T-helper 22 cell (primary cell): ENCODE measurements around the gene SLC8A1.

Source experiments
- DNase-seq: peaks from one replicate; pipeline ENCODE4 v3.0.0-alpha.2; 2020; ENCODE audit warnings: low read depth

The SLC8A1 gene

DNA sequence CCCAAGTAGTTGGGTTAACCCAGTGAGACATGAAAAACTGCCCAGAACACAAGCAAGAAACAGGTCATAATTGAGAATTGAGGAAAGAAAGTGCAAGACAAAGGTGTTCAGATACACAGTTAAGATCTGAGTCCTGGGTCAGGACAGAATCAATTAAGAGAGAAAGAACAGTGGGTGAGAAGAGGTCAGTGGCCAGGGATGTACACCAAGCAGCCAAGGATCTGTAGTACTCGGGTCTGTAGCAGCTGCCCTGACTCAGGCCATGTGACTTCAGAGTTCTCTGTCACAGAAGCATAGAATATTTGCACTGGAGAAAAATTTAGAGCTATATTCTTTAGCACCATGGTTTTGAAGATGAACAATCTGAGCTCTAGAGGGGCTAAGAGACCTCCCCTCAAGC, 141.6 kb downstream of the SLC8A1 start:
- DNase-seq: no peak

DNA sequence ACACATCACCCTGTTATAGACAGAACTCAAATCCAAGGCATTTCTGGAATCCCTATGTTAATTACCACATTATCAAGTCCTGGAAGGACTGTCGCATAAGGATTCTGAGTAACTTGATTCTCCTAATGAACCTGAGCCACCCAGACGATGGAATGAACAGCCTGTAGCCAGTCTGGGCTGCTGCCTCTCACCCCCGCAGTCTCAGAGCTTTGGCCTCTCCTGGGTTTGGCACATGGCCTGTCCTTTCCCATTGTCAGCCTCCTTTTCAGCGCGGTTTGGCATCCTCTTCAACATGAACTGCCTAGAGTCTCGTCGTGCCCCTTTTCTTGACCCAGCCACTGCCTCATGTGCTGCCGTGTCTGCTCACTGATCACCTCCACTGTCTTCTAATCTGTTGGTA, 147.6 kb downstream of the SLC8A1 start:
- no peak for DNase-seq

DNA sequence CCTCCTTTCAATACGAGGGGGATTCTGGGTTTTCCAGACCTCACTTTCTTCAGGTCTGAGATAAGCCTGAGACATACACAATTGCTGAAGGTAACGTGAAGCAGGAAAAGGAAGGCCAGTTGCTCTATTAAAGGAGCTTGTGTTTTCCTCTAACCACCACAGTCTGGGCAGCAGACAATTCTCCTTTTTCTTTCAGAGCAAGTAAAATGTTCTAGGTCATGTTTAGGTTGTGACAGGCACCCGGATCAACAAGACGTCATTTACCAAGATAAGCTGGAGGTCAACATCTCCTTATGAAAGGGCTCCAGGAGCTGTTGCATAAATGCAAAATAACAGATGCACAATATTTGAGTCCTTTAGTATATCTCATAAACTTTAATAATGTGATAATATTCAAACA, 148.1 kb downstream of the SLC8A1 start:
- no peak for DNase-seq

- no peak for DNase-seq
Observed at GRCh38 chr2:40302751-40303325, 149.1 kb downstream of the SLC8A1 start.

GRCh38 chr2:40300391-40300790, 151.5 kb downstream of the SLC8A1 start:
- no peak for DNase-seq

DNA sequence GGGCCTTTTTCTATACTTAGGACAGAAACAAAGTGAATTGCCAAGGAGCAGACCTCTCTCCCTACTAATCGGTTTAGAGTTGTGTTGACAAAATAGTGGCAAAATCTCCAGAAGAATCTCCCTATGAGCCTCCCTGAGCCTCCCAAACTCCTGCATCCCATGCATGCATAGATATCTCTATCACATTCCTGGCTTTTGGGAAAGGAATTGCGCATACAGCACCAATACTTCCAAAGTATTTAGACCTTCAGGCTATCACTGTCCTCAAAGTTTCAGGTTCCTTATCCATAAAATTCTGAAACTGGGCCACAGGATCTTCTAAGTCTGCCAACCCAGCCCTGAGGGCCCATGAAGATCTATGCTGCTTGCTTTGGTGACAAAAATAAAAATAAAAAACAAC, 152.1 kb downstream of the SLC8A1 start:
- DNase-seq: no peak

DNA sequence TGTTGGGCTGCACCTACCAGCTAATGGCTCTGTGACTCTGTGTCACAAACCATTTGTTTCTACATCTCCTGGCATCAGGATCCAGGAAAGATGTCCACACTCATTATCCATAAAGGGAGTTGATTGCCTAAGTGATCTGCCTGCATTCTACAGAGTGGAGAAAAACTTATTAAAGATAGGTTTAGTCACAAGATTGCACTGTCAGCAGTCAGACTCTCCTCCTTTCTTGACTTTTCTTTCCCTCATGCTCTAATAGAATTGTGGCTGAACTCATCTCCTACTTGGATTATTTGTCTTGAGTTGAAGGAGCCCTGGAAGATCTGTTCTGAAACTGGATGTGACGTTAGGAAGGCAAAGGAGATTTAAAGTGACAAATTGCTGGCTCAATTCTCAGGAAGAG, 152.7 kb downstream of the SLC8A1 start:
- DNase-seq: no peak

DNA sequence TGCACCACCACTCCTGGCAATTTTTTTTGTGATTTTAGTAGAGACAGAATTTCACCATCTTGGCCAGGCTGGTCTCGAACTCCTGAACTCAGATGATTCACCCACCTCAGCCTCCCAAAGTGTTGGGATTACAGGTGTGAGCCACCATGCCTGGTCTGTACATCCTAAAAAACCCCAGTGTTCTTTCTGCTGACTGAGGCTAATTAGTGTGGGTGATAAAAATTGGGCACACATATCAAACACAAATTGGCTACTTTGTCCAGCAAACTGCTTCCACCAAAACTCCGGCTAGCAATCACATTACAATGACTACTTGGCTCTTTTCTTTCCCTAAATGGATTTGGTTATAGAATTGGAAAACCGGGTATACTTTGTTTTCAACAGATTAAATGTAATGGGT, 153.9 kb downstream of the SLC8A1 start:
- DNase-seq: no peak

DNA sequence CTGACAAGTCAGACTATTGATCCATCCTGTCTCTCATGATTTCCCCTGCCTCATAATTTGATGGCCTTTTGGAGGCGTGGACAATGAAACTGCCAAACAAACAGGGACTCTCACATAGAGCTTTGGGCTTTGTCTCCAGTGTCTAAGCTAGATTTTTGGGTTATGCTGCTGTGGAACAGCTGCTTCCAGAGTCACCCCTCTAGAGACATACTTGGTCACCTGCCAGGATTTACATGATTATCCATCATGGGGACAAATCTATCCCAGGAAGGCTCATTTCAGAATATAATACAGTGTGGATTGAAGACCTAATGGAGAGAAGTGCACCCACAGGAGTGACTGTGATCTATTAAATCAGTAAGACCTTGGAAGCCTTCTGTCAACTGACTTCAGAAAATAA, 159.6 kb downstream of the SLC8A1 start:
- no peak for DNase-seq

DNA sequence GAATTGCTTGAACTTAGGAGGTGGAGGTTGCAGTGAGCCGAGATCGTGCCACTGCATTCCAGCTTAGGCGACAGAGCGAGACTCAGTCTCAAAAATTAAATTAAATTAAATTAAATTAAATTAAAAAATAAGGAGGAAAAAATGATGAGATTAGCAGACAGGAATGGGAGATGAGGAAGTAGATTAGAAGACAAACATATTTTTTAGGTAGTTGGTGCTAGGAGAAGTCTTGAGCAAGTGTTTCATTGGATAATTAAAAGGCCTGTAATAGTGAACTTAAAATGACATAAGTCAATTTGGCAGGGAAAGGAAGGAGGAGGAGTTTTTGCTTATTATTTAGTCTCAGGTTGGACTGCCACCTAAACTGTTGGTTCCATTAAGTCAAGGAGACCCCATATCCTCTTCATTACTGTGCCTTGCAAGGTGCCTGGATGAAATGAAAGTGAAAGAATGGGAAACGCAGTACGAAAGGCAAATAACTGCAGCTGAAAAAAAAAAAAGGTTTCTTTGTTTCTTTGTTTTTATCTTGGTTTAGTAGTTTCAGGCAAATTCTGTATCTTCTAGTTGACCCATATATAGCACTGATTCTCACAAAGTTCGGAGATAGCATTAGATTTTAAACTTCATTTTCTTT, 162.0 kb downstream of the SLC8A1 start:
- no peak for DNase-seq

DNA sequence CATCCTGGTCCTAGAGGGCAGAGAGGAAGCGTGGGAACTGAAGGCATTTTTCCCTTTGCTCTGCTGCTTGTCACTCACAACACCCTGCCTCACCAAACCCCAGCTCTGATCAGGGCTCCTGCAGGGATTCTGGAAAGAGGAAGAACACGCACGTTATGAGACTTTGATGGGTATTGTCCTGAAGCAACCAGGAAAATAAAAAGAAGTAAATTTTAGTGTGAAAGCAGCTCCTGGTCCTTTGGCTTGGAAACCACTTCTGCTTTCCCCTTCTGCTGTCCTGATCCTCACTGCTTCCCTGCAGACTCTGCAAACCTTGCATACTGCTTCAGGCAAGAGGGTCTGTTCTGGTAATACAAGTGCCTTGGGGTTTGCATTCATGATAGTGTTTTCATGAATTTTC, 164.1 kb downstream of the SLC8A1 start:
- DNase-seq: no peak

- DNase-seq: no peak
Observed at GRCh38 chr2:40287195-40287594, 164.7 kb downstream of the SLC8A1 start.

- DNase-seq: no peak
Observed at GRCh38 chr2:40286721-40287120, 165.2 kb downstream of the SLC8A1 start.

DNA sequence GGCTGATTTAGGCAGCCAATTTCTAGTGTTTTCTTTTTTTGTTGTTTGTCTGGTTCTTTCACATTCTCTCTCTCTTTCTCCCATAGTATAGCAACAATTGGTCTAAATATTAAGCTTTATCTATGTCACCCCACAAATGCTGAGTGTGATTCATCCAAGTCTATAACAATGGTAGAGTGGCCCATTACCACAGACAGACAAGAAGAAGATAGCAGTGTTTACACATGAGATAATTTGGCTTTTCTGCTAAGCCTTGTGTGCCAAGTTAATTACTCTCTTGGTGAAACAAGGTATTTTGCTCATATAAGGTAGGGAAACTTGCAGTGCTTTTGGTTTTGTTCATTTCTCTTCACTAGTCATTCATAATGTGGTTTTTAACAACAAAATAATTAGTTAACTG, 166.5 kb downstream of the SLC8A1 start:
- DNase-seq: no peak

- DNase-seq: no peak
Observed at GRCh38 chr2:40284797-40285196, 167.1 kb downstream of the SLC8A1 start.

DNA sequence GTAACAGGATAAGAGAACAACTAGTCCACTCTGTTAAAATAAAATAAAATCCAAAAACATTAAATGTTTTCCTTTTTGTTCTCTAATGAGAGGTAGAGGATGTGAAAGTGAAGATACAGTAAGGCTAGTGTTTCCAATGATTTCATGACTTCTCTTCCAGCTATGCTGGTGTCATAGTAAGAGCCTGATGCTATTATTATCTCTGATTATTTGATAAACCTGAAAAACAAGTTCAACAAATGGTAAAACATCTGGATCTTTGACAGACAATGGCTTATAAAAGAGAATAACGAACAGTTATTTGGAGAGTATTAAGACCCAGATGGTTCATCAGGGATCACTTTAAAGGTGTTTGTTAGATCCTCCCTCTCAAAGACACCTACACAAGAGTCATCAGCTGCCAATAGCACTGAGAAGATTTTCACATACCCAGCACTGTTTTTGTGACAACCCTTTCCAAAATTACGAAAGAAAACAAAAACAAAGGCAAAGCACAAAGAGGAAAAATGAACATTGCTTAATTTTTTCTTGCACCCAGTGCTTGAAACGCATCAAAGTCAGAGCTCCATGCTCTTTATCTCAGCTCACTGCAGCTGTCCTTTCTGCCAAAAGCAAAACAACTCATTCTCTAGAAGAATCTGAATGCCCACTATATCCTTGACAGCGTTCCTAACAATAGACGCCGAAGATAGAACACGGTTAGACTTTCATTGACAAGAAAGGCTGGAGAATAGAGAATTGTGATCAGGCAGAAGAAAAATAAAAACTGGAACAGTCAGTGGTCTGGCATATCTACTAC, 168.6 kb downstream of the SLC8A1 start:
- DNase-seq: no peak

DNA sequence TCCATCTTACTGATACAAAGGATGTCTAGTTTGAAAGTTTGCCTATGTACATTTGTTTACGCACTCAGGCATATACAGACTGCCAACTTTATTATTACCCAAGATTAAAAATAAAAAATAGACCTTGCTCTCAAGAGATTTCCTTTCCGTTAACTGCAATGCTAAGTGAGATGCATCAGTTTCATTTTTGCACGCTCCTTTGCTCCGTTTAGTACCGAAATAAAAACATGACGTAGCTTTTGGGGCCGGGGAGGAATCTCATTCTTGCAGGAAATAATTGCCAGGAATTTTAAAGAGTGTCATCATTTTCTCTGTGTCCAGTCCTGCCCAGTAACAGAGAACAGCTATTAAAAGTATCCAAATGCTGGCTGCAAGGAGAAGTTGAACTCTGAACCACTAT, 169.5 kb downstream of the SLC8A1 start:
- DNase-seq: no peak

GRCh38 chr2:40281021-40281940, 170.6 kb downstream of the SLC8A1 start:
- no peak for DNase-seq

GRCh38 chr2:40279482-40279881, 172.4 kb downstream of the SLC8A1 start:
- no peak for DNase-seq

GRCh38 chr2:40279001-40279400, 172.9 kb downstream of the SLC8A1 start:
- no peak for DNase-seq

- DNase-seq: no peak
Observed at GRCh38 chr2:40276076-40276475, 175.8 kb downstream of the SLC8A1 start.

- DNase-seq: no peak
Observed at GRCh38 chr2:40274270-40274669, 177.6 kb downstream of the SLC8A1 start.
